ENCODE results near the gene ERICH4.
"Not testable (repeated sequence)": the region's sequence is repeated elsewhere in the genome, so short reads cannot be mapped to it uniquely, and the experiment has no call there.

ERICH4 gene

GRCh38 chr19:41480336-41480735, 37.4 kb downstream of the ERICH4 start:
- no peak for DNase-seq

DNA sequence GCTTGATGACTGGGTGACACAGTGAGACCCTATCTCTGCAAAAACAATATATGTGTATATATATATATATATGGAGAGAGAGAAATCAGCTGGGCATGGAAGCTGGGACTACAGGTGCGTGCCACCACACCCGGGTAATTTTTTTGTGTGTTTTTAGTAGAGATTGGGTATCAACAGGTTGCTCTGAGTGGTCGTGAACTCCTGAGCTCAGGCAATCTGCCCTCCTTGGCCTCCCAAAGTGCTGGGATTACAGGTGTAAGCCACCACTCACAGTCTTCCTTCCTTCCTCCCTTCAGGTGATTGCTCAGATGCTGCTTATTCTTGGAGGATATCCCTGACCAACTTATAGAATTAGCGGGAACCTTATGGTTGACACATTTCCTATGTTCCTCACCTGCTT, 41.9 kb downstream of the ERICH4 start:
- no peak for DNase-seq

DNA sequence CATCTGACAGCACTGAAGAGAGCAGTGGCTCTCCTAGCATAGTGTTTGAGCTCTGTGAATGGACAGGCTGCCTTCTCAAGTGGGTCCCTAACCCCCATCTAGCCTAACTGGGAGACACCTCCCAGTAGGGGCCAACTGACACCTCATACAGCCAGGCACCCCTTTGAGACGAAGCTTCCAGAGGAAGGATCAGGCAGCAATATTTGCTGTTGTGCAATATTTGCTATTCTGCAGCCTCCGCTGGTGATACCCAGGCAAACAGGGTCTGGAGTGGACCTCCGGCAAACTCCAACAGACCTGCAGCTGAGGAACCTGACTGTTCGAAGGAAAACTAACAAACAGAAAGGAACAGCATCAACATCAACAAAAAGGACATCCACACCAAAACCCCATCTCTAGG, 44.0 kb downstream of the ERICH4 start:
- DNase-seq: not testable (repeated sequence)

GRCh38 chr19:41492843-41493242, 49.9 kb downstream of the ERICH4 start:
- DNase-seq: no peak
